Adrenal gland (tissue), 12 donors: ENCODE measurements around the gene FNBP1. TPM values are rescaled to one million over a fixed set of nuclear protein-coding genes. Genes with fewer than 3 reads are reported as not detected.
"Not testable (repeated sequence)": the region's sequence is repeated elsewhere in the genome, so short reads cannot be mapped to it uniquely, and the experiment has no call there.

Experiments
- DNase-seq, 7 donors: peaks; one replicate each; pipeline ENCODE4 v3.0.0-alpha.2; 2019 to 2020
- H3K27ac ChIP-seq, 5 donors: fragments of 200-600 bp; sonication (generic) in 4 of 5; 1 replicate in 3 of 5; 2 replicates in 2 of 5; pipeline versions ENCODE4 v1.5.1 to v1.8.0; 2016 to 2020; ENCODE audit warnings: mild to moderate bottlenecking in 1 of 5
- H3K27me3 ChIP-seq: fragments of 200-600 bp; 2 replicates; pipeline ENCODE4 v1.8.0; 2021
- H3K36me3 ChIP-seq, 2 donors: fragments of 200-600 bp; replicated peaks in 1 of 2; 1 replicate in 1 of 2; 2 replicates in 1 of 2; pipeline versions ENCODE4 v1.5.1 to v1.8.0; 2018 to 2022
- H3K4me1 ChIP-seq, 2 donors: fragments of 200-600 bp; replicated peaks in 1 of 2; 1 replicate in 1 of 2; 2 replicates in 1 of 2; pipeline versions ENCODE4 v1.5.1 to v1.8.0; 2018 to 2021
- H3K4me3 ChIP-seq, 4 donors: fragments of 200-600 bp; sonication (generic) in 3 of 4; one replicate each; pipeline ENCODE4 v1.5.1; 2016 to 2018
- H3K9me3 ChIP-seq, 3 donors: fragments of 200-600 bp; sonication (generic) in 1 of 3; replicated peaks in 1 of 3; 1 replicate in 2 of 3; 2 replicates in 1 of 3; pipeline versions ENCODE4 v1.5.1 to v1.8.0; 2016 to 2021
- CTCF ChIP-seq, 6 experiments: fragments of 450-650 bp in 4 of 6; fragments of 200-600 bp in 2 of 6; sonication (generic) in 1 of 6; IDR thresholded peaks; 1 replicate in 5 of 6; 2 replicates in 1 of 6; pipeline versions ENCODE4 v1.5.1 to v1.8.0; 2016 to 2021; ENCODE audit warnings: antibody characterized with exemption in 6 of 6, mild to moderate bottlenecking in 2 of 6, moderate library complexity in 1 of 6
- POLR2A ChIP-seq, 2 donors: fragments of 450-650 bp; IDR thresholded peaks; one replicate each; pipeline ENCODE4 v1.6.1; 2017; ENCODE audit warnings: antibody characterized with exemption in 2 of 2, mild to moderate bottlenecking in 2 of 2, moderate library complexity in 1 of 2
- WGBS, 4 donors: extraction: QIAGEN DNeasy Blood & Tissue Kit in 2 of 4; methylation state at CpG; one replicate each; pipeline versions ENCODE4 v1.1.5 to v1.1.7; 2013 to 2017; 5-methylcytosine and 5-hydroxymethylcytosine counted together
- intact Hi-C, 2 donors: fragments of 100-400 bp; cut with DNase I; formaldehyde crosslinking; loops; one replicate each; pipeline versions ENCODE4 v1.14.1 to v1.15.0; 2022 to 2023
- polyA plus RNA-seq, 3 donors: library from polyadenylated mRNA; stranded (reverse); fragments of 200-250 nt in 2 of 3; fragments of 350-450 nt in 1 of 3; fragmentation: Illumina TruSeq in 1 of 3; extraction: RNeasy Lipid Tissue Mini Kit (QIAGEN cat#74804) in 1 of 3; gene quantifications; one replicate each; pipeline ENCODE4 v1.2.3, GENCODE V29; 2013 to 2014
- total RNA-seq, 9 donors: library from RNA; depleted of rRNA in 4 of 9; stranded (reverse); fragments of >200 nt in 4 of 9; fragments of 120-200 nt in 1 of 9; fragmentation: NEBNext Ultra II Directional in 1 of 9; extraction: Animal tissue kit (Norgen Biotek cat#: 25700) in 1 of 9; gene quantifications; one replicate each; pipeline versions ENCODE4 v1.1.0 to v1.2.4, GENCODE V29; 2013 to 2023
- donor health status: healthy with polysubstance abuse.
- donor health status: Bipolar disorder and iron deficiency.
- donor health status: DM: yes; HTN: yes; CAD: no.
- donor health status: DM: no; HTN: no; CAD: no.
- donor health status: DM: no; HTN: no; CAD: no.
- donor health status: DM: yes; HTN: yes; CAD: no.

The FNBP1 gene
- total and polyA plus RNA-seq, 12 donors, result 15.3 to 40.4 (median 24.0) TPM

- Histone ChIP-seq H3K4me1 (peaks cover 13 to 15% of the 10 kb centered on the region in 2 donors), H3K27me3 (no peaks in the 10 kb centered on the region), H3K4me3 (no peak overlapping the region), H3K9me3 (no peaks in the 10 kb centered on the region), H3K36me3 (no peaks in the 10 kb centered on the region), H3K27ac (no peak overlapping the region)
- DNase-seq, result peak in 1 of 7 donors; percentile 28
- no peak for TF ChIP-seq POLR2A (IDR thresholded peaks at IDR 0.05)
- no peak for TF ChIP-seq CTCF (IDR thresholded peaks at IDR 0.05)
- intact Hi-C loops, result no loop called here
- WGBS, 4 donors, result 71 to 90% (median 80%) methylated on average over 4 to 5 of the region's 5 CpGs
Observed at GRCh38 chr9:129999141-129999510, 43.9 kb downstream of the FNBP1 start.

- TF ChIP-seq CTCF (IDR thresholded peaks at IDR 0.05), result no peak
- WGBS, 4 donors, result 62 to 69% (median 66%) methylated on average over 5 of the region's 5 CpGs
- intact Hi-C loops, result no loop called here
Observed at GRCh38 chr9:129998491-129999140, 44.4 kb downstream of the FNBP1 start.

GRCh38 chr9:129997706-129998105 is 45.3 kb downstream of the FNBP1 start:
- H3K4me3 ChIP-seq, H3K27me3 ChIP-seq, H3K27ac ChIP-seq, intact Hi-C loops, H3K9me3 ChIP-seq, H3K36me3 ChIP-seq: not testable (repeated sequence)
- WGBS, 4 donors, result 73 to 97% (median 92%) methylated on average over 3 of the region's 3 CpGs
- DNase-seq, result peak in 1 of 7 donors; percentile 41
- H3K4me1 ChIP-seq, result peaks cover 13 to 15% of the 10 kb centered on the region in 2 donors

More at GRCh38 chr9:129998491-129999140, 44.4 kb downstream of the FNBP1 start:
- Histone ChIP-seq H3K4me3 (no peak overlapping the region), H3K4me1 (peaks cover 13 to 15% of the 10 kb centered on the region in 2 donors), H3K36me3 (no peaks in the 10 kb centered on the region), H3K27ac (no peak overlapping the region), H3K9me3 (no peaks in the 10 kb centered on the region), H3K27me3 (no peaks in the 10 kb centered on the region)
- DNase-seq, result peak in 1 of 7 donors; percentile 20

GRCh38 chr9:129996161-129996830 is 46.7 kb downstream of the FNBP1 start:
- TF ChIP-seq POLR2A (IDR thresholded peaks at IDR 0.05) (no peak), CTCF (IDR thresholded peaks at IDR 0.05) (no peak)
- Histone ChIP-seq H3K9me3 (no peaks in the 10 kb centered on the region), H3K4me1 (peaks cover 13 to 15% of the 10 kb centered on the region in 2 donors), H3K4me3 (no peak overlapping the region), H3K27ac (peak overlapping the region; percentile 7 to 76 (median 49)), H3K27me3 (no peaks in the 10 kb centered on the region), H3K36me3 (no peaks in the 10 kb centered on the region)
- peak in 1 of 7 donors; percentile 45 for DNase-seq
- intact Hi-C loops, result no loop called here
- 74 to 78% (median 75%) methylated on average over 7 of the region's 7 CpGs for WGBS, 4 donors
